HG03095 (cell line): ENCODE data around the gene LRRC46.

Experiments
- ATAC-seq: cut with Tn5 transposase; IDR thresholded peaks from one replicate; pipeline ENCODE4 v1.9.1; 2021; ENCODE audit warnings: moderate library complexity; ENCODE audit not compliant: unreplicated experiment

Gene LRRC46

DNA sequence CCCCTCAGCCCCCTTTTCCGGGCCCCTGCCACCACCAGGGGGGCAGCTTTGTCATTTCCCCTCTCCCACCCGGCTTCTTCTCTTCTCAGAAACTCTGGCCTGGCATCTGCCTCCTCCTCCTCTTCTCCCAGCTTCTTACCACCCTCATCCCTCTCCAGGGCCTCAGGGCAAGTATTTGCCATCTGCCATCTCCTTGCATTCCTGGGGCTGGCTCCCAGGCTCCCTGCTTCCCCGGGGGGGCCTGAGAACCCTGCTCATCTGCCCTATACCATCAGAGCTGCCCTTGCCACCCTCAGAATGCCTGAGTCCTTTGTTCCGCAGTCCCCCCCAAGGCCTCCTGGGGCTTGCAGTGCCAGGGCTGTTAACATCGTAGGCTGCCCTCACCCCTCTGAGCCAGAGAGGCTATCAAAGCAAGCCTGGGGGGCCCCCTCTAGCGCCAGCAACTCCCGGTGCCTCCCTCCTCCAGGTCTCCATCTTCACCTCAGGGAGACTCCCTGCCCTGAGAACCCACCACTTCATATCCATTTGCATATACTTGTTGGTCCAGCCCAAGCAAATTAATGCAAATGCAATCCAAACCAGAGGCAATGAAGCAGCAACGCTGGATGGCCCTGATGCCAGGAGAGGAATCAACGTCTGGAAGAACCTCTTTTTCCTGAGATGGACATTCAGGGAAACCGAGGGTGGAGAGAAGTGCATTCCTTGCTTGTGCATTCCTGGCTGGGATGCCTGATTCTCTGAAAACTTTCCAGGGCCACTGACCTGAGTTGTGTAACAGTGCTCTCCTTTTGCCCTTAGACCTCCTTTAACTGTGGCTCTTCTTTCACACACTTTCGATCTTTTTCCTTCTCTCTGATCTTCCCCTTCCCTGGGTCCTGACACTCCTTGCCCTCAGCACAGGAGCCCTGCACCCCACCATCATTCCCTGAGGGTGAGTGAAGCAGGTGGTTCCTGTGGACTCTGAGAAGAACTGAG is 43.8 kb downstream of the LRRC46 start:
- ATAC-seq: no peak

DNA sequence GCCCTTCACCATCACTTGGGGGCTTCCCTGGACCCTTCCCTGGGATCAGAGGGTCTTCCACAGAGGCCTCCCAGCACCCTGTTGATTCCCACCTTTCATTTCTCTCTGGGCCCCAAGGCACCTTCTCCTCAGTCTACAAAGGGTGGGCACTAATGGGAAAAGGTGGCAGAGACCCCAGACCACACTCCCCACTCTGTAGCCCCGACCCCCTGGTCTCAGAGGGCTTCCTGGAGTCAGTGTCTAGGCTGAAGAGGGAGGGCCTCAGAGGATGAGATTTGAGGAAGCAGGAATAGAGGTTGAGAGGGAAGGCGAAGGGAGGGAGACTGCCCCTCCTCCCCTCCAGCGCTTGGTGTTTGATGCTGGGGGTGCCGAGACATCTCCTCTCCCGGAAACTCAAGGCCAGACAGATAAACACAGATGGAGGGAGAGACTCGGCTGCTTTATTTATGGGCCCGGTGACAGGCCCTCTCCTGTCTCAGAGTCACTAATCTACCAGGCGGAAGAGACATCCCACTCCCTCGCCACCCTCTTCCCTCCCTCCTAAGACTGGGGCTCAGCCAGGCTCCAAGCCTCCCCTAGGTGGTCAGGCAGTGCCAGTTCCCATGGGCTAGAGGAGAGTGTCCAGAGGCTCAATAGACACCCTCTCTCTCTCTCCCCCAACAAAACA is 46.0 kb downstream of the LRRC46 start:
- no peak for ATAC-seq

- ATAC-seq: no peak
Observed at GRCh38 chr17:47878203-47879027, 46.9 kb downstream of the LRRC46 start.

DNA sequence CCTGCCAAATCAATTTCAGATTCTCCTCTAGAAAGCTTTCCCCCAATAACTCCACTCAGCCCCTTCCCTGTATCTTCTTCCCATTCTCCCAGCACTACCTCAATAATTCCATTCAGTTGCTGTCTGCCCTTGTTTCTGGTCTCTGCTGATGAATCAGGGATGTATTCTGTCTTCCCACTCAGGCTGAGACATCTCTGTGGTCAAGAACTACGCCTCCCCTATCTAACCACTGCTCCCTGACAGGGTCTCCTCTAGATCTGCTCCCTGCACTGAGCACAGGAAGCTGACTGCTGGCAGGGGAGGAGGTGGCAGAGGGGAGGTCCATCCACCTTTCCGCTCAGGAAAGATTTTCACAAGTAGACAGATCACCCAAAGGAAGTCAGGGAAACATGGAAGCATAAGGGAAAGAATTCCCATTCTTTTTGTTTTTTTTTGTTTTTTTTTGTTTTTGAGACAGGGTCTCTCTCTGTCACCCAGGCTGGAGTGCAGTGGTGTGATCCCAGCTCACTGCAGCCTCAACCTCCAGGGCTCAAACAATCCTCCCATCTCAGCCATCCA is 47.6 kb downstream of the LRRC46 start:
- ATAC-seq: no peak

- no peak for ATAC-seq
Observed at GRCh38 chr17:47879776-47880454, 48.4 kb downstream of the LRRC46 start.

DNA sequence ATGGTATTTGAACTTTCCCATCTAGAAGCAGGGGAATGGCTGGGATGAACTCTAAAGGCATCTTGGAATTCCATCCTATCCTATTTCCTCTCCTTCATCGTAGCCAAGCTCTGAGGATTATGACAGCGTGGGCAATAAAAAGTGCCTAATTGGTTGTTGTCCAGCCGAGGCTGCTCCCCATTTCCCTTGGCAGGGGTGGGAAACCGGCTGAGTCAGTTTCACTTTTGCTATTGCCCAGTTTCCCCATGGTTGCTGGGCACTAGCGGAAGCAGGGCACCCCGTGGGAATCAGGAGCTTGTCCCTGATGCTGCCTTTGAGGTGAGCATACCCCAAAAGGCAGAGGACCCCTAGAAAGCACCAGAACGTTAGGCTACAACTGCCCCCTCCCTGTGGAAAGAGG is 50.8 kb downstream of the LRRC46 start:
- ATAC-seq: no peak

GRCh38 chr17:47882695-47883588 is 51.5 kb downstream of the LRRC46 start:
- no peak for ATAC-seq

DNA sequence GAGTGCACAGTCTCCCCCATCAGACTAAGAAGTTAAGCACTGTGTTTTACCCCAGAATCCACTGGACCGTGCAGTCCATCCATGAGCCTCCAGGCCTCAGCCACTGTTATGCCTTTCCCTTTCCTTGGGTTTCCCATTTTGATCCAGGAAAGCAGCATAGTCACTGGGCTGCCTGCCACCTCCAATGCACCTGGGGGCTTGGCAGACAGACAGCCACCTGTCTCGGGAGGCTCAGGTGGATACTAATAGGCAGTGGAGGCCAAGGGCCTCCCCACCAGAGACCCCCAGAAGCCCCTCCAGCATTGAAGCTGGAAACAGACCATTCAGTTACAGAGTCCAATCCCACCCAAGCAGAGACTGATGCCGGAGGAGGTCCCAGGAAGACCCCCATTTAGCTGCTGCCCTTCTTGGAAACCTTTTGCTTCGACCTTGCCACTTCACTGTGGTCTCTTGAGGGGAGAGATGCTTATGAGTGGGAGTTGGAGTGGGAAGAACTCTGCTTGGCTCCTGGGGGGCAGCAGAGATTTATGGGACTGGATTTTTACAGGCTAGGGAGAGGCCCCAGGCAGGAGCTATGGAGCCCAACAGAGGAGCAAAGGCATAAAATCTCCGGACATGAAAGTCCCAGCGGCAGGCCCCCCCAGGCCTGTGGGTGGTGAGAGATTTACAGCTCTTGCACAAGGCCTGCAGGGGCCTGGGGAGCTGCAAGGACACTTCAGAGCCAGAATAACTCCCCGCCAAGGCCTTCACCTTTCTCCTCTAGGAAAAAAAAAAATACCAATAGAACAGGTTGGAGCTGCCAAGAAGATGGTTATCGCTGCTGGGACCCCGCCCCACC is 52.3 kb downstream of the LRRC46 start:
- ATAC-seq: no peak

GRCh38 chr17:47884427-47884740 is 52.9 kb downstream of the LRRC46 start:
- no peak for ATAC-seq

DNA sequence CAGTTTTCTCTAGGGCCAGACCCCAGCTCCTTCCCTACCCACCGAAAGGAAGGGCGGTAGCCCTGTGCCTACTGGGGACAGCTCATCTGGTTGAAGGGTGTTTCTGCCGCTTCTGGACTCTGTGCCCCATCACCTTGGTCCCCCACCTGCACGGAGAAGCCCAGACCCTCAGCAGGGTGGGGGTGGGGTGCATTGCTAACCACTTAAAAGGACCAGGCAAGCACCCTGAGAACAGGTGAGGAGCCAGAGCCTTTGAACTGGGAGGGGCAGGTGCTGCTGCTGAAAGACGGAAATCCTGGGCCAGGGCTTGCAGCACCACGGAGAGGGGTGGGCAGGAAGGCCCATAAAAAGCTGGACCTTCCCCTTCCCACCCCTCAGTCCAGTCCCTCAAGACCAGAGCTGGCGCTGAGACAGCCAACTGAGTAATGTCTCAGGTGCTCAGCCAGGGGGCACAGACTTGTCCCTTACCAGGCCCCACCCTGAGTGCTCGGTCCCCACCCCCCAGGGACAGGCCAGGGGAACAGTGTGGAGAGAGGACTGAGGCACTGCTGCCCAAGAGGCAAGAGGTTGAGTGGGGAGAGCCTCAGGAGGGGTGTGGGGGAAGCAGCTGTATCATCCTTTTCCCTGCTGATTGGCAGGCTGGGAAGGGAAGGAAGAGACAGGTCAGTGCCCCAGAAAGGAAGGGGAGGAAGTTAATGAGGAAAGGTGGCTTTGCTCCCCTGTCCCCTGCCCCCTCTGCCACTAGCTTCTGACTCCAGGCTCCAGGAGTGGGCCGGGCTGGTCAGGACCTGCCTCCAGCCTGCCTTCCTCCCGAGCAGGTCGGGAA is 53.6 kb downstream of the LRRC46 start:
- no peak for ATAC-seq
